K562 (cell line): ENCODE results near the gene RGN. TPM values are rescaled to one million over a fixed set of nuclear protein-coding genes. Genes with fewer than 3 reads are reported as not detected.

Experiments used
- NFRKB ChIP-seq: fragments of 450-650 bp; IDR thresholded peaks from 2 replicates; pipeline ENCODE4 v1.6.1; 2016; ENCODE audit warnings: low read depth
- PRDM10 ChIP-seq: fragments of 450-650 bp; IDR thresholded peaks from 2 replicates; pipeline ENCODE4 v1.6.1; 2018; ENCODE audit not compliant: partially characterized antibody
- THAP12 ChIP-seq: fragments of 250-450 bp; sonication (Bioruptor Pico); IDR thresholded peaks from 2 replicates; pipeline ENCODE4 v1.9.0; 2021; ENCODE audit warnings: mild to moderate bottlenecking, inconsistent platforms
- TRIM28 ChIP-seq: fragments of 450-650 bp; IDR thresholded peaks from 2 replicates; pipeline ENCODE4 v1.6.1; 2017
- ZNF217 ChIP-seq: sonication (generic); formaldehyde crosslinking; IDR thresholded peaks from 2 replicates; pipeline ENCODE4 v1.8.0; 2022; ENCODE audit warnings: mild to moderate bottlenecking, missing genetic modification reagents
- ZSCAN32 ChIP-seq: fragments of 450-650 bp; formaldehyde crosslinking; IDR thresholded peaks from 2 replicates; pipeline ENCODE4 v1.4.0; 2020; ENCODE audit warnings: mild to moderate bottlenecking, moderate library complexity
- polyA plus RNA-seq, 8 experiments: library from polyadenylated mRNA; depleted of rRNA in 4 of 8; stranded (reverse) in 5 of 8; unstranded in 3 of 8; fragments of >200 nt; fragmentation: Nextera tagmentation in 2 of 8; fragmentation: Illumina TruSeq in 1 of 8; extraction: Ambion mirVana in 2 of 8; extraction: Trizol in 1 of 8; gene quantifications; 2 replicates each; pipeline versions ENCODE4 v1.2.1 to v1.2.3, GENCODE V29; 2011 to 2014; ENCODE audit warnings: inconsistent platforms in 1 of 8, missing spikeins in 1 of 8
- total RNA-seq, 7 experiments: library from RNA; depleted of rRNA in 6 of 7; stranded (reverse); fragments of >200 nt in 6 of 7; fragmentation: Illumina TruSeq in 2 of 7; extraction: Trizol in 2 of 7; gene quantifications; 2 replicates each; pipeline versions ENCODE4 v1.2.1 to v1.2.3, GENCODE V29; 2011 to 2021; ENCODE audit warnings: low replicate concordance in 1 of 7

RGN gene
- total and polyA plus RNA-seq, 9 of the 15 experiments (the other 6 are each of a cell fraction or from before 2014, with no cell fraction given) = not detected

GRCh38 chrX:47061238-47061919, 16.9 kb upstream of the RGN start (continued):
- no peak for TF ChIP-seq THAP12
- no peak for TF ChIP-seq NFRKB
- TF ChIP-seq ZNF217 (CRISPR knock-in tag) = no peak
- no peak for TF ChIP-seq TRIM28
- no peak for TF ChIP-seq PRDM10
- TF ChIP-seq ZSCAN32 (CRISPR knock-in tag) = no peak
